ENCODE results near the gene CAD. TPM values are rescaled to one million over a fixed set of nuclear protein-coding genes. Genes with fewer than 3 reads are reported as not detected.
"Not testable (repeated sequence)": the region's sequence is repeated elsewhere in the genome, so short reads cannot be mapped to it uniquely, and the experiment has no call there.

Gene CAD
- total RNA-seq, result 74.4 to 82.5 TPM (median 80.5 TPM) in 3 replicates

DNA sequence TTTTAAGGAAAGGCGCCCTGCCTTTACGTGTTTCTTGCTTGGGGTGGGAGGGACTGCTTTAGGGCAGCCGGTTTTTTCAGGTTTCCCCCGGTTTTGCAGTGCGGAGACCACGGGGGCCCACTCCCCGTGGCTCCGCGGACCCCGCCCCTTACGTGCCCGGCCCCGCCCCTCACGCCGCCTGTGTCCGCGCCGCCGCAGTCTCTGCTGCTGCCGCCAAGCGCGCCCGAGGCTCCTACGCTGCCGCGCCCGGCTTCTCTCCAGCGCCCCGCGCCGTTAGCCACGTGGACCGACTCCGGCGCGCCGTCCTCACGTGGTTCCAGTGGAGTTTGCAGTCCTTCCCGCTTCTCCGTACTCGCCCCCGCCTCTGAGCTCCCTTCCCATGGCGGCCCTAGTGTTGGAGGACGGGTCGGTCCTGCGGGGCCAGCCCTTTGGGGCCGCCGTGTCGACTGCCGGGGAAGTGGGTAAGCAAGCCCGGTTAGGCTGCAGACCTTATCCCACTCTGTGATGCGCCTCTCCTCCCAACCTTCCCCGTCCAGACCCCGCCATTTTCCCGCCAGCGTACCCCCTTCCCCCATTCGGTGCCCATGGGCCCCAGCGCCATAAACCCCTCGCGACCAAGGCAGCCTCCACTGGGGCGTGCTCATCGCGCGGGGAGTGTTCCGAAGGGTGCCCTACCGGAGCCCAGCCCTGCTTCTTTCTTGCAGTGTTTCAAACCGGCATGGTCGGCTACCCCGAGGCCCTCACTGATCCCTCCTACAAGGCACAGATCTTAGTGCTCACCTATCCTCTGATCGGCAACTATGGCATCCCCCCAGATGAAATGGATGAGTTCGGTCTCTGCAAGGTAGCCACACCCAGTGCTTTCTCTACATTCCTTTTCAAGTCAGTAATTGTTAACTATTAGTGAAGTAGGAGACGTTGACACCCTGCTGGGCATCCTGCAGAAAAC is at the start of gene CAD:
Gene CAD (plus strand): TSS at position 197 of the 949 bp plus-strand sequence. CDS start 183 bp downstream, at position 380.
- Mint-ChIP-seq H3K4me1 (peaks cover 36% of the 10 kb centered on the region), H3K36me3 (peaks cover 15% of the 10 kb centered on the region), H3K4me3 (peak within 1 kb of the TSS; percentile 88), H3K27me3 (ENCODE audit: low read depth) (no peaks in the 10 kb centered on the region), H3K9me3 (no peaks in the 10 kb centered on the region), H3K27ac (peak within 1 kb of the TSS; percentile 93)
- TF ChIP-seq, protein P1, sequence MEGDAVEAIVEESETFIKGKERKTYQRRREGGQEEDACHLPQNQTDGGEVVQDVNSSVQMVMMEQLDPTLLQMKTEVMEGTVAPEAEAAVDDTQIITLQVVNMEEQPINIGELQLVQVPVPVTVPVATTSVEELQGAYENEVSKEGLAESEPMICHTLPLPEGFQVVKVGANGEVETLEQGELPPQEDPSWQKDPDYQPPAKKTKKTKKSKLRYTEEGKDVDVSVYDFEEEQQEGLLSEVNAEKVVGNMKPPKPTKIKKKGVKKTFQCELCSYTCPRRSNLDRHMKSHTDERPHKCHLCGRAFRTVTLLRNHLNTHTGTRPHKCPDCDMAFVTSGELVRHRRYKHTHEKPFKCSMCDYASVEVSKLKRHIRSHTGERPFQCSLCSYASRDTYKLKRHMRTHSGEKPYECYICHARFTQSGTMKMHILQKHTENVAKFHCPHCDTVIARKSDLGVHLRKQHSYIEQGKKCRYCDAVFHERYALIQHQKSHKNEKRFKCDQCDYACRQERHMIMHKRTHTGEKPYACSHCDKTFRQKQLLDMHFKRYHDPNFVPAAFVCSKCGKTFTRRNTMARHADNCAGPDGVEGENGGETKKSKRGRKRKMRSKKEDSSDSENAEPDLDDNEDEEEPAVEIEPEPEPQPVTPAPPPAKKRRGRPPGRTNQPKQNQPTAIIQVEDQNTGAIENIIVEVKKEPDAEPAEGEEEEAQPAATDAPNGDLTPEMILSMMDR (IDR thresholded peaks at IDR 0.05; ENCODE audit: unreplicated experiment), result no peak
- DNase-seq (ENCODE audit: low spot score in 2 of 2, unreplicated experiment in 2 of 2), result peak; percentile 83 to 88

- TF ChIP-seq, protein P1 (IDR thresholded peaks at IDR 0.05; ENCODE audit: unreplicated experiment), result no peak
- H3K36me3 Mint-ChIP-seq, result no peaks in the 10 kb centered on the region
- no peak for DNase-seq (ENCODE audit: low spot score in 2 of 2, unreplicated experiment in 2 of 2)
- H3K4me1 Mint-ChIP-seq, result no peaks in the 10 kb centered on the region
- no peak overlapping the region for H3K27ac Mint-ChIP-seq
- H3K4me3 Mint-ChIP-seq, result no peak overlapping the region
- H3K27me3 Mint-ChIP-seq (ENCODE audit: low read depth), result peaks cover 20% of the 10 kb centered on the region
- H3K9me3 Mint-ChIP-seq, result no peaks in the 10 kb centered on the region
Measured at GRCh38 chr2:27170581-27171337, 46.4 kb upstream of the CAD start.

- H3K4me1 Mint-ChIP-seq, result no peaks in the 10 kb centered on the region
- DNase-seq (ENCODE audit: low spot score in 2 of 2, unreplicated experiment in 2 of 2), result no peak
- H3K36me3 Mint-ChIP-seq, result no peaks in the 10 kb centered on the region
- H3K27me3 Mint-ChIP-seq (ENCODE audit: low read depth), result peaks cover 26% of the 10 kb centered on the region
- H3K27ac Mint-ChIP-seq, result no peak overlapping the region
- H3K9me3 Mint-ChIP-seq, result no peaks in the 10 kb centered on the region
- no peak overlapping the region for H3K4me3 Mint-ChIP-seq
- TF ChIP-seq, protein P1 (IDR thresholded peaks at IDR 0.05; ENCODE audit: unreplicated experiment), result no peak
Measured at GRCh38 chr2:27171351-27171848, 45.8 kb upstream of the CAD start.

DNA sequence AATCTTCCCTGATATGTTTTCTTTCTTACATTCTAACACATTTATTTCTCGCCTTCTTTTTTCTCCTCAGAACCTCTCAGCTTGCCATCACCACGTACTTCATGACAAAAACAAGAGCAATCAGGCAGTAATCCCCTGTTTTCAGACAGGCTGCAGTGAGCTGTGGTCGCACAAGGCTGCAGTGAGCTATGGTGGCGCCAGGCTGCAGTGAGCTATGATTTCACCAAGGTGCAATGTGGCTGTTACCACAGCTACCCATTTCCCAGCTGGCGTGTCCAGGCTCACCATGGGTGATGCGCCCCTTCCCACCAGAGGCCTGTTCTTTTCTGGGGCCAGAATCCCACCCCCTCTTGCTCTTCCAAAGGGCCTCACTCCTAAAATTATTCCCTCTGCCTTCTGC is 42.5 kb upstream of the CAD start:
- Mint-ChIP-seq H3K9me3 (no peaks in the 10 kb centered on the region), H3K4me3 (no peak overlapping the region), H3K27ac (no peak overlapping the region), H3K27me3 (ENCODE audit: low read depth) (peaks cover 40% of the 10 kb centered on the region), H3K4me1 (no peaks in the 10 kb centered on the region), H3K36me3 (no peaks in the 10 kb centered on the region)
- DNase-seq (ENCODE audit: low spot score in 2 of 2, unreplicated experiment in 2 of 2), result no peak
- TF ChIP-seq, protein P1 (IDR thresholded peaks at IDR 0.05; ENCODE audit: unreplicated experiment), result no peak

- H3K4me1 Mint-ChIP-seq, result no peaks in the 10 kb centered on the region
- no peak for DNase-seq (ENCODE audit: low spot score in 2 of 2, unreplicated experiment in 2 of 2)
Measured at GRCh38 chr2:27175330-27175729, 41.8 kb upstream of the CAD start.

GRCh38 chr2:27175781-27176180 is 41.4 kb upstream of the CAD start:
- not testable (repeated sequence) for H3K4me1 Mint-ChIP-seq; H3K9me3 Mint-ChIP-seq; H3K36me3 Mint-ChIP-seq; H3K4me3 Mint-ChIP-seq; H3K27ac Mint-ChIP-seq; DNase-seq (ENCODE audit: low spot score in 2 of 2, unreplicated experiment in 2 of 2)
- H3K27me3 Mint-ChIP-seq (ENCODE audit: low read depth), result peaks cover 35% of the 10 kb centered on the region

More at GRCh38 chr2:27175330-27175729, 41.8 kb upstream of the CAD start:
- Mint-ChIP-seq H3K9me3 (no peaks in the 10 kb centered on the region), H3K27ac (no peak overlapping the region), H3K36me3 (no peaks in the 10 kb centered on the region), H3K27me3 (ENCODE audit: low read depth) (peaks cover 39% of the 10 kb centered on the region), H3K4me3 (no peak overlapping the region)
- TF ChIP-seq, protein P1 (IDR thresholded peaks at IDR 0.05; ENCODE audit: unreplicated experiment), result no peak

All from mesothelial cell of epicardium (in vitro differentiated cells).